ENCODE measurements around the gene CHSY1.

Gene CHSY1

GRCh38 chr15:101135532-101136166 is 116.2 kb downstream of the CHSY1 start:
- Histone ChIP-seq H4K20me1 (ENCODE audit: insufficient read depth, low read length, poor library complexity, severe bottlenecking) (no peaks in the 10 kb centered on the region), H3K9me2 (replicated peaks; ENCODE audit: low read depth, low read length) (no peaks in the 10 kb centered on the region), H2AFZ (ENCODE audit: low read length) (no peak overlapping the region), H3K36me3 (ENCODE audit: insufficient read depth, low read length) (no peaks in the 10 kb centered on the region), H3K4me3 (ENCODE audit: low read length, poor library complexity, severe bottlenecking) (peak overlapping the region; percentile 49), H3K4me1 (ENCODE audit: insufficient read depth, low read length, poor library complexity, severe bottlenecking) (peaks cover 72% of the 10 kb centered on the region), H3K79me2 (ENCODE audit: insufficient read depth, low read length) (no peaks in the 10 kb centered on the region; the same call in 1 of the 2 replicates), H3K4me2 (ENCODE audit: low read depth, low read length, poor library complexity, severe bottlenecking) (peak overlapping the region; percentile 64), H3K9me3 (ENCODE audit: insufficient read depth, low read depth, low read length) (peaks cover 3% of the 10 kb centered on the region; the same call in 1 of the 2 replicates), H3K27me3 (ENCODE audit: insufficient read depth, low read length, poor library complexity, severe bottlenecking) (no peaks in the 10 kb centered on the region), H3K9ac (ENCODE audit: low read depth, low read length, poor library complexity, severe bottlenecking) (peak overlapping the region; percentile 63), H3F3A (ENCODE audit: low read depth) (peaks cover 11% of the 10 kb centered on the region; the same call in 1 of the 2 replicates)
- TF ChIP-seq CTCF (conservative IDR thresholded peaks at IDR 0.05; ENCODE audit: low read length) = no peak
- TF ChIP-seq EZH2phosphoT487 (IDR thresholded peaks at IDR 0.05; ENCODE audit: borderline replicate concordance) = no peak

GRCh38 chr15:101134780-101135179 is 117.1 kb downstream of the CHSY1 start:
- Histone ChIP-seq H3K79me2 (ENCODE audit: insufficient read depth, low read length) (no peaks in the 10 kb centered on the region; the same call in 1 of the 2 replicates), H3K27me3 (ENCODE audit: insufficient read depth, low read length, poor library complexity, severe bottlenecking) (no peaks in the 10 kb centered on the region), H3K4me2 (ENCODE audit: low read depth, low read length, poor library complexity, severe bottlenecking) (no peak overlapping the region), H3K9me2 (replicated peaks; ENCODE audit: low read depth, low read length) (no peaks in the 10 kb centered on the region), H3K9me3 (ENCODE audit: insufficient read depth, low read depth, low read length) (peaks cover 3% of the 10 kb centered on the region; the same call in 1 of the 2 replicates), H3K36me3 (ENCODE audit: insufficient read depth, low read length) (no peaks in the 10 kb centered on the region), H3K4me1 (ENCODE audit: insufficient read depth, low read length, poor library complexity, severe bottlenecking) (peaks cover 76% of the 10 kb centered on the region), H2AFZ (ENCODE audit: low read length) (no peak overlapping the region), H3K9ac (ENCODE audit: low read depth, low read length, poor library complexity, severe bottlenecking) (no peak overlapping the region), H4K20me1 (ENCODE audit: insufficient read depth, low read length, poor library complexity, severe bottlenecking) (no peaks in the 10 kb centered on the region), H3F3A (ENCODE audit: low read depth) (peaks cover 11% of the 10 kb centered on the region; the same call in 1 of the 2 replicates), H3K4me3 (ENCODE audit: low read length, poor library complexity, severe bottlenecking) (no peak overlapping the region)
- TF ChIP-seq CTCF (conservative IDR thresholded peaks at IDR 0.05; ENCODE audit: low read length) (no peak), EZH2phosphoT487 (IDR thresholded peaks at IDR 0.05; ENCODE audit: borderline replicate concordance) (no peak)

- H3K4me1 ChIP-seq (ENCODE audit: insufficient read depth, low read length, poor library complexity, severe bottlenecking) = peaks cover 75% of the 10 kb centered on the region
- H3K79me2 ChIP-seq (ENCODE audit: insufficient read depth, low read length) = no peaks in the 10 kb centered on the region; the same call in 1 of the 2 replicates
- peak overlapping the region; percentile 16 for H3K4me2 ChIP-seq (ENCODE audit: low read depth, low read length, poor library complexity, severe bottlenecking)
Observed at GRCh38 chr15:101133751-101134261, 118.0 kb downstream of the CHSY1 start.

More at GRCh38 chr15:101133751-101134261, 118.0 kb downstream of the CHSY1 start:
- H3K27me3 ChIP-seq (ENCODE audit: insufficient read depth, low read length, poor library complexity, severe bottlenecking) = no peaks in the 10 kb centered on the region
- H3K4me3 ChIP-seq (ENCODE audit: low read length, poor library complexity, severe bottlenecking) = no peak overlapping the region
- H3F3A ChIP-seq (ENCODE audit: low read depth) = peaks cover 11% of the 10 kb centered on the region; the same call in 1 of the 2 replicates
- H3K9ac ChIP-seq (ENCODE audit: low read depth, low read length, poor library complexity, severe bottlenecking) = peak overlapping the region; percentile 14
- H4K20me1 ChIP-seq (ENCODE audit: insufficient read depth, low read length, poor library complexity, severe bottlenecking) = no peaks in the 10 kb centered on the region
- H2AFZ ChIP-seq (ENCODE audit: low read length) = no peak overlapping the region
- no peaks in the 10 kb centered on the region for H3K9me2 ChIP-seq (replicated peaks; ENCODE audit: low read depth, low read length)
- no peaks in the 10 kb centered on the region for H3K36me3 ChIP-seq (ENCODE audit: insufficient read depth, low read length)
- H3K9me3 ChIP-seq (ENCODE audit: insufficient read depth, low read depth, low read length) = peaks cover 3% of the 10 kb centered on the region; the same call in 1 of the 2 replicates
- TF ChIP-seq CTCF (conservative IDR thresholded peaks at IDR 0.05; ENCODE audit: low read length) = peak; percentile 36; the same call in 1 of the 2 replicates
- TF ChIP-seq EZH2phosphoT487 (IDR thresholded peaks at IDR 0.05; ENCODE audit: borderline replicate concordance) = no peak
